Measurements from ENCODE around the gene PPME1. TPM values are rescaled to one million over a fixed set of nuclear protein-coding genes. Genes with fewer than 3 reads are reported as not detected.

The PPME1 gene
- total RNA-seq, 1 experiment from 2014 or later: 39.4 TPM

- Histone ChIP-seq H2BK15ac (ENCODE audit: low read depth, low read length) (no peak overlapping the region), H3K4me1 (ENCODE audit: insufficient read depth, low read length) (no peaks in the 10 kb centered on the region), H2BK20ac (ENCODE audit: low read depth, low read length, poor library complexity, severe bottlenecking) (no peak overlapping the region), H4K5ac (ENCODE audit: insufficient read length, low read depth, low read length) (no peak overlapping the region), H3K23me2 (ENCODE audit: insufficient read length, low read depth, low read length, poor library complexity, severe bottlenecking) (no peaks in the 10 kb centered on the region), H2AFZ (ENCODE audit: low read length) (no peak overlapping the region), H3T11ph (ENCODE audit: low read length) (no peak overlapping the region), H3K18ac (ENCODE audit: insufficient read length, low read depth, low read length) (no peak overlapping the region), H3K14ac (ENCODE audit: insufficient read depth, low read length) (no peak overlapping the region), H4K91ac (ENCODE audit: insufficient read length, low read depth, low read length) (no peak overlapping the region), H3K79me2 (ENCODE audit: insufficient read depth, low read length) (no peaks in the 10 kb centered on the region), H3K4me2 (ENCODE audit: insufficient read depth, insufficient read length, low read length) (no peak overlapping the region), H3K9ac (ENCODE audit: extremely low read depth, insufficient read length, low read length) (no peak overlapping the region), H3K27ac (ENCODE audit: insufficient read length, low read depth, low read length) (no peak overlapping the region), H3K27me3 (ENCODE audit: insufficient read depth, low read length) (no peaks in the 10 kb centered on the region), H3K9me3 (ENCODE audit: control insufficient read depth, low read depth, low read length) (no peaks in the 10 kb centered on the region), H4K8ac (replicated peaks; ENCODE audit: insufficient read length, low read depth, low read length) (no peak overlapping the region), H3K23ac (ENCODE audit: insufficient read length, low read depth, low read length) (no peak overlapping the region), H3K56ac (ENCODE audit: insufficient read length, low read depth, low read length) (no peak overlapping the region), H3K4ac (ENCODE audit: low read depth, low read length) (no peak overlapping the region), H2AK5ac (ENCODE audit: insufficient read length, low read length) (no peak overlapping the region), H2BK12ac (ENCODE audit: insufficient read length, low read depth, low read length) (no peak overlapping the region), H3K79me1 (ENCODE audit: insufficient read depth, low read depth, low read length, poor library complexity, severe bottlenecking) (no peaks in the 10 kb centered on the region), H2BK120ac (ENCODE audit: low read depth, low read length, poor library complexity, severe bottlenecking) (no peak overlapping the region), H2BK5ac (ENCODE audit: insufficient read length, low read length) (no peak overlapping the region), H4K20me1 (ENCODE audit: control insufficient read depth, insufficient read depth, insufficient read length) (no peaks in the 10 kb centered on the region)
- WGBS (ENCODE audit: extremely low coverage, insufficient read length, low lambda C conversion rate): no CpG with 5 or more reads among the region's 5 CpGs
- Mint-ChIP-seq H3K4me1 (no peaks in the 10 kb centered on the region), H3K9me3 (no peaks in the 10 kb centered on the region), H3K4me3 (no peak overlapping the region), H3K36me3 (ENCODE audit: insufficient read depth in 1 of 3, low read depth in 3 of 3) (peaks cover 5 to 25% (median 6%) of the 10 kb centered on the region in 3 experiments), H3K27ac (no peak overlapping the region; a peak in 2 of 7 replicates), H3K27me3 (ENCODE audit: low read depth) (no peaks in the 10 kb centered on the region)
- DNase-seq: no peak
- no peak for TF ChIP-seq CTCF (conservative IDR thresholded peaks at IDR 0.05)
These were observed 49.3 kb upstream of the PPME1 start for GRCh38 chr11:74121804-74122203.
